GM19455 (cell line): ENCODE measurements around the gene DOCK2.
A peak's percentile ranks its signal among the peaks of the same experiment; 100 is the strongest.

ENCODE experiments used
- ATAC-seq: cut with Tn5 transposase; IDR thresholded peaks from one replicate; pipeline ENCODE4 v1.9.1; 2021; ENCODE audit not compliant: unreplicated experiment

DOCK2 gene

DNA sequence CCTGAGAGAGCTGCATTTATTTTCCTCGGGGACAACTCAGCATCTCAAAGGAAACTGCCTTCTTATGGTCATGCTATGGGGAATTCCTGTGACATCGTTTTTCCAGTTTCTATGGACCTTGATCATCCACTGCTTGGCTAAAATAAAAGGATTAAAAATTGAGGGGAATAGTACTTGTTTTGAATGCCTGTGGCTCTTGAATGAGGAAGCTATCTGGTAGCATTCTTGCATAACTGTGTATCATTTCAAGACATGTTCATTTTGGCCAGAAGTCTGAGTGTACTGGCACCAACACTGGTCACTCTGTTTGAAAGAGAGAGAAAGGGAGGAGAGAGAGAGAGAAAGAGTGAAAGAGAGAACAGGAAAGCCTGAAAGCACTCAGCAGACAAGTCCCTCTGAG, 116.7 kb downstream of the DOCK2 start:
- ATAC-seq = no peak

DNA sequence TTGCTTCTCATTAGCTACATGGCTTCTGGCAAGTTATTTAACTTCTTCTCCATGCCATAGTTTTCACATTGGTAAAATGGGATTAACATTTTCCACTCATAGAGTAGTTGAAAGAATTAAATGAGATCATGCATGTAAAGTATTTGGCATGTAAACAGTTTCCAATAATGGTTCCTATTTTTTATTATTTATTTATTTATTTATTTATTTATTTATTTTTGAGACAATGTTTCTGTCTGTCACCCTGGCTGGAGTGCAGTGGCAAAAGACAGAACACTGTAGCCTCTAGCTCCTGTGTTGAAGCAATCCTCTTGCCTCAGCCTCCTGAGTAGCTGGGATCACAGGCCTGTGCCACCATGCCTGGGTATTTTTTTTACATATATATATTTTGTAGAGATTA, 117.7 kb downstream of the DOCK2 start:
- no peak for ATAC-seq

DNA sequence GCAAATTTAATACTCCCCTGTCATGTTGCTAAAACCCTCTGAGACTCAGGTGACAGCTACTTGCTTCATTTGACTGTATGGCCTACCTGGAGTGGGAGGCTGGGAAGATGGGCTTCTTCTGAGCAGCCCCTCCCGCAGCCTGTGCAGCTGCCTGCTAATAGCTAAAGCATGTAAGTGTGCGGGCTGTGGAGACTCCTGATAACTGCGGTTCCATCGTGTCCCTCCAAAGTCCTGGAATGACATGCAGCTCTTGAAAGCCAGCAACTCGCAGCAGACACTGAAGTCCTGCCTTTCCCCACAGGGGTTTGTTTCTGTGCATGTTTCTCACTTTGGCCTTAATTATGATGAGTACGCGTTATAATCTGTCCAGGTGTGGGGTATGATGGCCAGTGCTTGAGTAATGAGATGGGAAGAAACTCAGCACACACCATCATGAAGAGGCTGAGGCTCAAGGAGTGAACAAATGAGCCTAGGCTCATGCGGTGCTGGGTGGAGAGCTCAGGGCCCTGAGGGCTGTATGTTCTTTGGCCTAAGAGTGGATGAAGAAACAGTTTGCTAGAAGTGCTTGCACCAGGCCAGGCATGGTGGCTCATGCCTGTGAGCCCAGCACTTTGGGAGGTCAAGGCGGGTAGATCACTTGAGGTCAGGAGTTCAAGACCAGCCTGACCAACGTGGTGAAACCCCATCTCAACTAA, 119.1 kb downstream of the DOCK2 start:
- no peak for ATAC-seq

DNA sequence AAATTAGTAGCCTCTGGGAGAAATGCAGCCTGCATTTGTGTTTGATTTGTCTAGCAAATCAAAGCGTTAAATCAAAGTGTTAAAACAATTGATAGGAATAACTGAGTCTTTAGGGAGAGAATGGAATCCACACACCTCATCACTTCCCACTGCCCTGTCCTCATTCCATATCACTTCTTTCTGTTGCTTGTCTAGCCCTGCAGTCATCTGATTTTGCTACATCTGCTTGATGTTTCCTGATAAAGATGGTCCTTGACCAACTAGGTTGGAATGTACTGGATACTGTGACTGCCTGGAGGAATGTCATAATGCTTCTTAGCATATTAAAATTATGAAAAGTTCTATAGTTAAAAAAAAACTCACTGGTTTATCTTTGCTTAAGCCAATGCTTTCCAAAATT, 119.9 kb downstream of the DOCK2 start:
- ATAC-seq = no peak

DNA sequence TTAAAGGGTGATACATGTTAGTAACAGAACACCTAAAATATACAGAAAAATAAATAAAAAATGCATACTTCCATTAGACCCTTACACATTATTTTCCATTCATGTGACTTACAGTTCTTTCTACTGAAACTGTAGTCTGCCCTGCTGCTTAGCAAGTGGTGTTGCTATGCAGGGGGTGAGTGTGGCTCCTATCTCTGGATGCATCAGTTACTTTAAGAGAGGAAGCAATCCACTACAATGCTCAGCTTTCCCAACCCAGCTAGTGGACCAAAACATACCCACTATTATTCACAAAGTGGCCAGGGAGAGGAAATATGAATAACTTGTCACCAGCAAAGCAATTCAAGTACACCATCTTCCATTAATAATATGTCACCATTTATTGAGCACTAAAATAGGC, 121.8 kb downstream of the DOCK2 start:
- no peak for ATAC-seq

DNA sequence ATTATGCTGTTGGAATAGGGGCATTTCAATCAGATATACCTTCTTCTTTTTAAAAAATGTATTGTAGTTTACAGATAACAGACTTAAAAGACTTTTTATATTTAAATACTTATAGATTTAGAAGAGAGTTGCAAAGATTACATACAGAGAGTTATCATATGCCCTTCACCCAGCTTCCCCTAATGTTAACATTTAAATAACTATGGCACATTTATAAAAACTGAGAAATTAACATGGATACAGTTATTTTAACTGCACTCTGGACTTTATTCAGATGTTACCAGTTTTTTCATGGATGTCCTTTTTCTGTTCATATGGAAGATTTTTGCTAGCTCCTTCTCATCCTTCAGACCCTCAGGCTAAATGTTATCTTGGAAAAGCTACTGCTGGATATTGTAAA, 123.2 kb downstream of the DOCK2 start:
- ATAC-seq = no peak

DNA sequence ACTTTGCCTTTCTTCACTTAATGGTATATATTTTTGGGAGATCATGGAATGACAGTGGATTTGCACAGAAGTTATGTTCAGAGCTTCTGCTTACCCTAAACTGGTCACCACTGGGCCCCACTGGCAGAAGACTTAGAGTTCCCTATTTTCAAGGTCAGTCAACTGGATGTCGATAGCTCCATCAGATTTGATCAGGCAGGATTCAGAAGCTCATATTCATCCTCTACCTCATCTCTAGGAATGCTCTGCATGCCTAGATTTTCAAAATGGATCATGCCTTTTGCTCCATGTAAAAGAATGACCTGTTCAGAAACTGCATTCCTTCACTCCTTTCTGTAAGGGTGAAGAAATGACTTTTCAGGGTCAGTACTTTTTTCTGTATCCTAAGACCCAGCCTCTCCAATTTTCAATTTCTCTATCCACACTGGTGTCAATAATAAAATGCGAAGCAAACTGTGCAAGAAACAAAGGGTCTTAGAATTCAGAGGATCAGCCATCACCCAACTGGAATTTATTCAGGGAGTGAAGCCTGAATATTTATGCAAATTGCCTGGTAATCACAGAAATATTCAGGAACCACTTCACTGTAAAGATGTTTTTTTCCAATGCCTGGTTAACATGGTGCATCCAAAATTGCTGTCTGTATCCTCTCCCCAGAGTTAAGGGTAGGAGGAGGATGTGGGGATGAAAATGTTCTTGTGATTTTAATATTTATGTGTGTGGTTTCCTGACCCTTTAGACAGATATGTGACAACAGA, 125.4 kb downstream of the DOCK2 start:
- no peak for ATAC-seq

DNA sequence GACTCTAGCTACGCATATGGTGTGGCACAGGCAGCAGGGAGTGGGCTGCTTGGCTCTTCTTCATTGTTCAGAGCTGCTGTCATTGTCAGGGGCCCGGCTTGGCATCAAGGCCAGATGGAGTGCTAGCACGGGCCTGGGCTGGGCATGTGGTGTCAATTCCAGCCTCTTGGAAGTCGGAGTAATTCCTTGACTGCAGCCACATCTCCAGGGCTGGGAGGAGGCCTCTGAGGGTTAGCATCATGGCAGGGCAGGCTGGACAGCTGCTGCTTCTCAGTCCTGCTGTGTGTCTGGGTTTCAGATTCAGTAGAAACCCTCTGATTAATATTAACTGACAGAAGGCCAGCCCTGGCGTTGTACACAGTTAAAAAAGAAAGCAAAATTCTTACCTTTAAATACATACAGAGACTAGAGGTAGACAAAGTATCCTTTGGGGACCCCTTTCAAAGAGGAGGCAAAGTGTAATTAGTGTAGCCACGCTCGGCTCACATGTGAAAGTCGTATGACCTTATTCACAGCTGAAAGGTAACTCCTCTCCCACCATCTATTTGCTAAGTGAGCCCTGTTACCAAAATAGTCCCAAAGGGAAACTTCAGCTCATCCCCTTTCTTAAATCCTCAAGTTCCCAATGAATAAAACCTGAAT, 126.4 kb downstream of the DOCK2 start:
- peak; percentile 76 for ATAC-seq

DNA sequence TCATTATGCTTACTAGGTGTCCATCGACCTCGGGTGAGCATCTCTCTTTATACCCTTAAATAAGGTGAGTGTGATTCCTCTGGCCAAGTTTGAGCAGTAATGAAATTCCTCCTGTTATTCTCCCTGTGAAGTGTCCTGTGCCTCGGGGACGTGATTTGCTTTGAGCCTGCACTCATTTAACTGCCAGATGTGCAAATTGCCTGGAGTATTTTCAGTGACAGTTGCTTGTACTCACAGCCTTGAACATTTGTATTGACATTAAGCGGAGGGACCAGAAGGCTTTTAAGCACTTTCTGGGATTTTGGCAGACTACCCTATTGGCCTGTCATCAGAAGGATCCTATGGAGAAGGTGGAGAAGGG, 126.9 kb downstream of the DOCK2 start:
- ATAC-seq = no peak

DNA sequence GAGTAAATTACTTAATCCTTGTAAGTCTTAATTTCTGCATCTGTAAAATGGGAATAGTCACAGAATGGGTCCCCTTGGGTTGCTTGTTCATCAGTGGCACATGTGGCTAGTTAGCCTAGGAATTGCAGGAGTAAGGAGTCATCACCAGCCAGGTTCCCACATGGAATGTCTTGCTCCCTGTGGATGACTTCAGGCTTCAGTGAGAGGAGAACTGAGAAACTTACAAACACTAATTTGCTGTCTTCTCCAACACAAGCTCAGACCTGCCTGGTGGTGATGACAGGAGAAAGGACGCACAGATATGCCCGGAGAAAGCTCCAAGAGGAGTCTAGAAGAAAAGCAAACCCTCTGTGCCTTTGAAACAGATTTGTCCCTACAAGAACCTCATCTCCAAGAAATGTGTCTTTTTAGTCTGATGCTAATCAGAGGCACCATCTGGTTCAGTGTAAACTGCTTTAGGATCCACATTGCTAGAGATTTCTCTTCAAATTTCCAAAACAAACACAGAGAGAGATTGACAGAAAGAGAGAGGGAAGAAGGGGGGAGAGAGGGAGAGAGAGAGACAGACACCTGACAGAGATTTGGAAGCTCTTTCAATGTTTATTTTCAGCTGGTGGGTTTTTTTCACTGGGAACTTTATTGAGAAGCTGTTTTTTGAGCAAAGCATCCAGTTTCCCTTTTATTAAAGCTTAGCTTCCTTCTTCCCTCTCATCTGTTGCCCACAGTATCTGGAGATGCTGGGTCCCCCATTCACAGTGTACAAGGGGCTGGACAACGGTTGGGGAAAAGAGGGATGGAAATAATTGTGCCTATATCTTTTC, 128.3 kb downstream of the DOCK2 start:
- no peak for ATAC-seq

DNA sequence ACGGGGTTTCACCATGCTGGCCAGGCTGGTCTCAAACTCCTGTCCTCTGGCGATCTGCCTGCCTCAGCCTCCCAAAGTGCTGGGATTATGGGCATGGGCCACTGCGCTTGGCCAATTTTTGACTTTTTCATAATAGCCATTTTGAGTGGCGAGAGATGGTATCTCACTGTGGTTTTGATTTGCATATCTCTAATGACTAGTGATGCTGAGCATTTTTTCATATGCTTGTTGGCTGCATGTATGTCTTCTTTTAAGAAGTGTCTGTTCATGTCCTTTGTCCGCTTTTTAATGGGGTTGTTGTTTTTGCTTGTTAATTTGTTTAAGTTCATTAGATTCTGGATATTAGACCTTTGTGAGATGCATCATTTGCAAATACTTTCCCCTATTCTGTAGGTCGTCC, 129.9 kb downstream of the DOCK2 start:
- peak; percentile 37 for ATAC-seq

DNA sequence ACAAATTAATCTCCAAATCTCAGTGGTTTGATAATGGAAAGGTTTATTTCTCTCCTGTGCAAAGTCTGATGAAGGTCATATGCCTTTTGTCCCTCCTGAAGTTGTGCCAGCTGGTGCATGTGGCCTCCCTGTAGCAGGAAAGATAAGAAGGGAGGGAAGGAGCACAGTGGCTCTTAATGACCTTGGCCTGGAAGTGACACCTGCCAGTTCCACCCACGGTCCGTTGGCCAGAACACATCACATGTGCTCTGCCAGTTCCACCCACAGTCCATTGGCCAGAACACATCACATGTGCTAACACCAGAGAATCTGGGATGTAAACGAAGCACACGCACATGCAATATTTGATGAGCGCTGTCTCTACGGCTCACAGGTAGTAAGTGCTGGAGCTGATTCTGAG, 130.9 kb downstream of the DOCK2 start:
- no peak for ATAC-seq

DNA sequence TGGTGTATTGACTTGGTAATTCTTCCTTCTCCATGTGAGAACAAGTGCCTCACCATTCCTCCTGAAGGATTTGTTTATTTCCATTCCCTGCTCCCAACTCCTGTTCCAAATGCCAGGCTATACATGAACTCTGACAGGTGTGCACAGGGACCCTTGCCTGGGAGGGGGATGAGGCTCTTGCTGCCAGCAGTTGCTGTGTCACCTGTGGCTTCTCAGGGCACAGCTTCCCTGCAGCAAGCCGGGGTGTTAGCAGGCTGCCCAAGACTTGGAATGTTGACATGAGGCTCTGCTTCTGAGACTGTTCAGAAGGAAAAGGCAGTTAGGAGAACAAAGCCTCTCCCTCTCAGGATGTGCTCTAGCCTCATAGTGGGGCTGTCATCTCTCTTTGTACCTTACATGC, 131.3 kb downstream of the DOCK2 start:
- no peak for ATAC-seq

DNA sequence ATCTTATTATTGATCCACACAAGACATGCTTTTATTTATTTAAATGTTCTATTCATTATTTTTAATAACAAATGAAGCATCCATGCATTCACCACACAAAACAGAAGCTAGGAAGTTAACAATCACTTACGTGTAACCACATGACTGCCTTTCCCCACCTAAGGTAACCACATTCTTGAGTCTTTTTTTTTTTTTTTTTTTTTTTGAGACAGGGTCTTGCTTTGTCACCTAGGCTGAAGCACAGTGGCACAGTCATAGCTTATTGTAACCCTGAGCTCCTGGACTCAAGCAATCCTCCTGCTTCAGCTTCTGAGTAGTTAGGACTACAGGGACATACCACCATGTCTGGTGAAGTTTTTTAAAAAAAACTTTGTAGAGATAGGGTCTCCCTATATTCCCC, 133.0 kb downstream of the DOCK2 start:
- ATAC-seq = no peak

DNA sequence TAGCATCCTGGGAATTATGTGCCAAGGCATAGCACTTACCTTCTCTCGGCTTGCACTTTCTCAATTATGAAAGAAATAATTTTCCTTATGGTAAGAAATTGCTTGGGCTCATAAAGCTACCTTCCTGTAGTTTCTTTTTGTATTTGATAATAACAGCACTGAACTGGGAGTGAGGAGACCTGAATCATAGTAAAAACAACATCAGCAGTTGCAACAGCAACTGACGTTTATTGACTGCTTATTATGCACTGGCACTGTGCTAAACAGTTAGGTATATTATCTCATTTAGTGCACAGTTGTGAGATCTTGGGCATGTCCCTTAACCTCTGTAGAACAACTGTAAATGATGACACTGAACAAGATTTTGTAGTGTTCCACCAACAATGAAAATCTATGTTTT, 135.2 kb downstream of the DOCK2 start:
- no peak for ATAC-seq

DNA sequence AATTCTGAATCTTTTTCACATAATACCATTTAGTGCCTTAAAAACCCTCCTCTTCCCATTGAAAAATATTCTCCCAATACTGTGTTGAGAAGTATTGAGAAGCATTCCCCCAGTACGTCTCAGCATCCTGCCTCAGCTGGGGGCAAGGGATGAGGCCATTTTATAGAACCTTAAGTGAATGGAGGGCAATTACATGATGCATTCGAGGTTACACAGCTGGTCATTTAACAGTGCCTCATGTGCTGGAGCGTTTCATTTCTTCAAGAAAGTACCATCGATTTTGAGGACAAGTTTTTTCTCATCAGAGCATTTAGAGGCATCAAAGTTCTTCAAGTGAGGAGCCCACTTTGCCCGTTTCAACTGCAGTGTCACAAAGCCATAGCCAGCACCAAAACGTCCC, 135.6 kb downstream of the DOCK2 start:
- no peak for ATAC-seq

DNA sequence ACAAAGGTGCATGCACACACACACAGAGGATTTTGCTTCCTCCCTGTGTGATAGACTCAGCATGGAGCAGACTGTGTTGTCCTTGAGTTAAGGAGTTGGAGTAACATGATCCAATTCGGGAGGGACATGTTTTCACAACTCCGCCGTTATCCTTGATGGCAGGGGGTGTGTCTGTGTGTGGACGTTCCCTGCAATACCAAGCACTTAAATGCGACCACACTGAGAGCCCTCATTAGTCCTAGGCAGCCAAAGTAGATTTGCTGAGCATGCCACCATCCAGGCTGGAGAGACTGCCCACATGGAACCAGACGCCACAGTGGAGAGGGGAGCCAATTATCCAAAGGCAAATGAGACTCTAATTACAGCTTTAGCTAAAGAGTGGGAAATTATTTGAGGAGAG, 140.1 kb downstream of the DOCK2 start:
- ATAC-seq = no peak

DNA sequence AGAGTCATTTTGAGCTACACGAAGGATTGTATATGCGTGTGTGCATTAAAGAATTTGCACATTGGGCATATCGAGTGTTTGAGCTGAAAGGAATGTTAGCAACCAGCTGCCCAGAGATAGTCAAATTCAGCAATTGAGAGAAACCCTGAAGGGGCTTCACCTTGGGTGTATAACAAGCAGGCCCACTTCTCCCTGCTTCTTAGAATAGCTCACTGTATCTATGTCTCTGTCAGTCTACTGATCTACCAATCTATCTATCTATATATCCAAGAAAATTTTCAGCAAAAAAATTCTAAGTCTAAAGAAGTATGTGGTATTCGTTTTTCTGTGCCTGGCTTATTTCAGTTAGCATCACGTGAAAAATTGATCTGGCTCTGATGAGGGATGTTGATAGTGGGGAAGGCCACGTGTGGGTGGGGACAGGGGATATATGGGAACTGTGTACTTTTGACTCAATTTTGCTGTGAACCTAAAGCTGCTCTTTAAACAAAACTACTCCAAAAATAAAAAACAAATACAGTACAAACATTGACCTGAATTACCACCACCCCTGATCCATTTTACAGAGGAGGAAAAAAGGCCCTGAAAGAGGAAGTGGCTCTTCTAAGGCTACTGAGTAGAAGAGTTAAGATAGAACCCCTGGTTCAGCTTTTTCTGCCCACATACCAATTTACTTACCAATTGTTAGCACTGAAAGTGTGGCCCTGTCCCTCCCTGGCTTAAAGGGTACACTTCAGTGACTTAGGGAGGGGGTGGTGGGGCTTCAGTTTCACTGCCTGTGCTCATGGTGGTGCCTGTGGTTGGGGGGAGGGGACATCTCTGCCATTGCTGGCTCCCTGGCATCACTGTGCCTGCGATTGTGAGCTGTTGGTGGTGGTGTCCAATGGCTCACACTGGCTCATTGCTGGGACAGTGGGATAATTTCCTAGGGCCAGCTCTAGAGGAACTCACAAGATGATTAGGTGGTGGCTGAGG, 141.8 kb downstream of the DOCK2 start:
- ATAC-seq = peak; percentile 87

DNA sequence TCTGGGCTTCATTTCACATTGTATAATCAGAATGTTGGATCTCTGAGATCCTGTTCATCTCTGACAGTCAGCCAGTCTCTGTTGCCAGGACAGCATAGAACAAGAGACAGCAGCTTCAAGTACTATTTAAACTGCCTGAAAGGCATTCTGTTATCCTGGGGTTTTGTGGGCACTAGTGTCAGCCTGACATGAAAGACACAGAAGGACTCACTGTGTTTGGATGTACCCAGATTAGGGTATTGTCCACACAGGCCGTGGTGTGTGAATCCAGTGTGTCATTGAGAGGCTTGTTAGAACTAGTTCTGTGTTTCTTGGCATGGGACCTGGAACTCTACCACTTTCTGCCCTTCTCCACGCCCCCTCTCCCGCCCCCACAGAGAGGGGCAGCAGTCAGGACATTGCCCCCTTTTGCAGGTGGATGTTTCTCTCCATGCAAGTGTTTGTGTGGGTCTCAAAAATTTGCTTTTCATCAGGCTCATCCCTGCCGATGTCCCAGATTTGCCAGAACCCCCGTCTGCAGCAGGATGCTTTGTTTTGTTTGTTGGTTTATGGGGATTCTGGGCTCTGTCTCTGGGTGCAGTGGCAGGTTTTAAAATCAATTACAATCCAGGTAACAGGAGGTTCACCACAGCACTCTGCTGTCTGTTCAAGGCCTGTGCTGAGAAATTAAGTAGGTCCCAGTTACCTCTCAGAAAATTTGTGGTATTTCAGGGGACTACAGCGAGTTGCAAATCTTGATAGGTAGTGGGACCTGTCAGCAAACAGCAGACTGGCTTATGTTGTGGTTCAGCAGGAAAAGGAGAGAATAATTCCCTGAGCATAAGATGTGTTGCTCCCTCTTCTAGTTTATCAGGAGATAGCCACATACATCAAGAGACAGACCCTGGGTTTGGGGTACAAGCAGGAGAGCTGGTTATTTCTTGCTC, 144.6 kb downstream of the DOCK2 start:
- no peak for ATAC-seq
